Occipital lobe (tissue), 2 donors: ENCODE results near the gene SEC24B. TPM values are rescaled to one million over a fixed set of nuclear protein-coding genes. Genes with fewer than 3 reads are reported as not detected.

Experiments
- DNase-seq: peaks from one replicate; lab custom pipeline; 2025; lab: John Stamatoyannopoulos, UW
- total RNA-seq: library from RNA; depleted of rRNA; stranded (reverse); fragments of >200 nt; gene quantifications from one replicate; pipeline ENCODE4 v1.2.3, GENCODE V29; 2014

SEC24B gene
- total RNA-seq, result 31.8 TPM

- DNase-seq, result peak; percentile 78
Observed at GRCh38 chr4:109433205-109434006, at the start of gene SEC24B. TSS of gene SEC24B (plus strand) at chr4:109433815. CDS start at chr4:109433870, 55 bp downstream.

GRCh38 chr4:109383823-109384222 is 49.8 kb upstream of the SEC24B start:
- DNase-seq, result no peak

- DNase-seq, result no peak
Observed at GRCh38 chr4:109385260-109385659, 48.4 kb upstream of the SEC24B start.

- no peak for DNase-seq
Observed at GRCh38 chr4:109389369-109390114, 44.1 kb upstream of the SEC24B start.

- no peak for DNase-seq
Observed at GRCh38 chr4:109390115-109390768, 43.4 kb upstream of the SEC24B start.

- no peak for DNase-seq
Observed at GRCh38 chr4:109395694-109396093, 37.9 kb upstream of the SEC24B start.

GRCh38 chr4:109398928-109399327 is 34.7 kb upstream of the SEC24B start:
- no peak for DNase-seq

- no peak for DNase-seq
Observed at GRCh38 chr4:109406337-109406931, 27.2 kb upstream of the SEC24B start.

GRCh38 chr4:109407027-109407737 is 26.4 kb upstream of the SEC24B start:
- no peak for DNase-seq

GRCh38 chr4:109408711-109409110 is 24.9 kb upstream of the SEC24B start:
- DNase-seq, result no peak

GRCh38 chr4:109410226-109410625 is 23.4 kb upstream of the SEC24B start:
- DNase-seq, result no peak

GRCh38 chr4:109410776-109411175 is 22.8 kb upstream of the SEC24B start:
- no peak for DNase-seq

- no peak for DNase-seq
Observed at GRCh38 chr4:109411964-109412363, 21.7 kb upstream of the SEC24B start.

GRCh38 chr4:109412776-109413175 is 20.8 kb upstream of the SEC24B start:
- DNase-seq, result no peak

- no peak for DNase-seq
Observed at GRCh38 chr4:109414938-109415337, 18.7 kb upstream of the SEC24B start.

- no peak for DNase-seq
Observed at GRCh38 chr4:109418588-109418987, 15.0 kb upstream of the SEC24B start.

- DNase-seq, result no peak
Observed at GRCh38 chr4:109419679-109420078, 13.9 kb upstream of the SEC24B start.

GRCh38 chr4:109424093-109424841 is 9.3 kb upstream of the SEC24B start:
- no peak for DNase-seq

GRCh38 chr4:109425405-109425804 is 8.2 kb upstream of the SEC24B start:
- no peak for DNase-seq

- no peak for DNase-seq
Observed at GRCh38 chr4:109429545-109429944, 4.1 kb upstream of the SEC24B start.
